HG02623 (cell line): ENCODE results near the gene SLC34A3.
A peak's percentile ranks its signal among the peaks of the same experiment; 100 is the strongest.

Experiments used
- ATAC-seq: cut with Tn5 transposase; IDR thresholded peaks from one replicate; pipeline ENCODE4 v1.9.1; 2021; ENCODE audit warnings: moderate library complexity; ENCODE audit not compliant: unreplicated experiment

The SLC34A3 gene

DNA sequence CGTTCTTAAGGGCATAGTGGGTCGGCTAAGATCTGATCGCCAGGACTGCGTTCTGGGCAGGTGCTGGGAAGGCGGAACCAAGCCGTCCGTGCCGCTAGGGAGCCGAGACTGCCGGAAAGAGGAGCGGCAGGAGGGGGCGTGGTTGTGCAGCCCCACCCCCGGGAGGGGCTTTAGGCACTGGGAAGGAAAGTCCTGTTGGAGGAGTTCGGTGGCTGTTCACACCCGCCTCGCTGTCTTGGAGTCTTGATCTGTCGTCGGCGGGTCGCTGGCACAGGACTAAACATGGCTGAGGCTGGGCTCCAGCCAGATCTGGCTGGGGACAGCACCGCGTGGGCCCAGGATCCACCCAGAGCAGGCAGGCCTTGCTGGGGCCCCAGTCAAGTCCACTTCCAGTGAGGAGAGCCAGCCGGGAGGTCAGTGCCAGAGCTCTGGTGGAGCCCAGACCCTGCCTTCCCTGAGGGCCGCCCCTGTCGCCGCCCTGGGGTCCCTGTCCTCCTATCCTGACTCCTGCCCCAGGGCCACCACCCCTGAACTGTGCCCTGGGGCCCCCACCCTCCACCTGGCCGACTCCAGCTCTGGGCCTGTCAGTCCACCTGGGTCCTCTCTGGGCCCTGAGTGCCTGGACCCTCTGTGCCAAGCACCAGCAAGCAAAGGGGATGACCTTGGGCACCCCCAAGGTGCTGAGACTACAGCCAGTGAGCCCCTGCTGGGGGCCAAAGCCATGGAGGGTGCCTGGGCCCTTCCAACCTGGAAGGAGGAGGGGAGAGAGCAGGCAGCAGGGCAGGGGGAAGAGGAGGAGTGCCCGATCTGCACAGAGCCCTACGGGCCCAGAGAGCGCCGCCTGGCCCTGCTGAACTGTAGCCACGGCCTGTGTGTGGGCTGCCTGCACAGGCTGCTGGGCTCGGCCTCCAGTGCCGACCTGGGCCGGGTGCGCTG lies 13.2 kb upstream of the SLC34A3 start:
- no peak for ATAC-seq

- no peak for ATAC-seq
Measured at GRCh38 chr9:137218212-137218753, 12.4 kb upstream of the SLC34A3 start.

- ATAC-seq, result no peak
Measured at GRCh38 chr9:137218754-137219271, 11.9 kb upstream of the SLC34A3 start.

DNA sequence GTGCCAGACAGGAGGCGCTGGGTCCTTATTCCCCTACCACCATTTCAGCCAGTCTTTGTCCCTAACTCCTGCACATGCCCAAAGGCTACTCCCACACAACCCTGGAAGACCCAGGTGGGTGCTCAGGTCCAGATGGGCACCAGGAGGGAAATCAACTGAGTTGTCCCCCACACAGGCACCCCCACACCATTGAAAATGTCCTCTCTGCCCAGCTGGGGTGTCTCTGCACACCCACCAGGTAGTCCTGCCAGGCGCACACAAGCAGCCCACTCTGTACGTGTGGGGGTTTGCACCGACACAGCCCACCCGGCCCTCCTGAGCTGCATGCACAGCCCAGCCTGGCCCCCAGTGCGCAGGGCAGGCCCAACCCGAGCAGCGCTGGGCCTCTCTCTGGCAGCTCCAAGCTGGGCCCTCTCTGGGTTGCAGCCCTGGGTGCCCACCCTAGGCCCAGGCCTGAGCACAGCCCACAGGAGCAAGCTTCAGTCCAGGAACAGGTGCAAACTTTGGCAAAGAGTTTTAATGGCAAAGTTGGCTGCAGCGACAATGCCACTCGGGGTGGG lies 10.9 kb upstream of the SLC34A3 start:
- no peak for ATAC-seq

- ATAC-seq, result no peak
Measured at GRCh38 chr9:137220317-137221094, 10.2 kb upstream of the SLC34A3 start.

GRCh38 chr9:137221095-137221505 lies 9.6 kb upstream of the SLC34A3 start:
- no peak for ATAC-seq

DNA sequence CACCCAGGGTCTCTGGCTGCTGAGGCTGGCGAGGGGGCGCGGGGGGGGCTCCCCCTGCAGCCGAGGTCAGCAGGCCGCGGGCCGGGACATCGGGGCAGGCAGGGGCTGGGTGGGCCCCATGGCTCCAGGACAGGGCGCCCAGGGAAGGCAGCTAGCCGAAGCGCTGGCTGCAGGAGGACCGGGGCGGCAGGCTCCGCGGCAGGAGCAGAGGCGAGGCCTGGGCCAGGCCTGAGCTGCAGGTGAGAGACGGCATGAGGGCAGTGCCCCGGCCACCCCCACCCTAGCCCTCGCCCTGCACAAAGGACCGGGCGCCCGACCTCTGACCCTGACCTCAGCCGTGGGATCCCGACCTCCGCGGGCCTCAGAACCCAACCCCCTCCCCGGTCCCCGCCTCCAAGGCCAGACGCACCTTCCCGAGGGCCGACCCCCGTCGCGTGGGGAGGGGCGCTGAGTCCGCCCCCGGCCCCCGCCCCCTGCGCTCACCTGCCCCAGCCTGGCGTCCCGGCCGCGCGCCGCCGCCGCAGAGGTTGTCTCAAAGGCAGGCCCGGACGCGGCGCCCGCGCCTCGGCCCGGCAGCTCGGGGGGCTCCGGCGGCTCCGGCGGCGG lies 9.1 kb upstream of the SLC34A3 start:
- no peak for ATAC-seq

- no peak for ATAC-seq
Measured at GRCh38 chr9:137222190-137223077, 8.3 kb upstream of the SLC34A3 start, which contains the start of gene RNF208. TSS of gene RNF208 (minus strand) at chr9:137222240. CDS start at chr9:137221212, 1,028 bp downstream.

DNA sequence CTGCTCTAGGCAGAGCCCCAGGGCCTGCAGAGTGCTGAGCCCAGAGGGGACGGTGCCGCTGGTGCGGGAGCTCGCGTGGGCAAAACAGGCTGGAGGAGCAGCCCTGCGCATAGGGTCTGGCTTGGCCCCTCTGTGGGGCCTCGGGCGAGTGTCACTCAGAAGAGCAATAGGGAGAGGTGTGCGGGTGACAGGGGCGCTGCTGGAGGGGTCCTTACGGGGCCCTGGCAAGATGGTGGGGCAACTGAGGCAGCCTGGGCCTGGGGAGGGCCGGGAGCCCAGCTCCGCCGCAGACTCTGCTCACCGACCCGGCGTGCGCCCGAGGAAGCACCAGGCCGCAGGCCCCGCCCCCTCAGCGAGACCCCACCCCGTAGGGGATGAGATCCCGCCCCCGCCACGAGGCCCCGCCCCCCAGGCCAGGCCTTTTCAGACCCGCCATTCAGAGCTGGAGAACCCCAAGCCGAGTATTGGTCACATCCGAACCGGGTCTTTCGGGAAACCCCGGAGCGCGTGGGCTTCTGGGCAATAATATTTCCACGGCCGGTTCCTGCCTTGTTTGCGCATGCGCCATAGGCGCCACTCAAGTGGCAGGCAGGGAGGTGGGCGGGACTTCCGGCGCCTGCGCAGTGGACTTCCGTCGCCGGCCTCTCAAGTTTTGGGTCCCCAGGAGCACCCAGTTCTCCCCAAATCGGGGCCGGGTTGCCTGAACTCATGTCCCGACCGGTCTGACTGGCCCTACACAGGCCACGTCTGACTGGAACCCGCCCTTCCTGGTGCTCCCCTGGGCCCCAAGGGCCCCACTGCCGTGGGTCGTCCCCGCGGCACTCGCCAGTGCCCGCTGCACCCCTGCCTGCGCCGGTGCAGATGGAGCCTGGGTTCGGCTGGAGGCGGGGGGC lies 7.4 kb upstream of the SLC34A3 start:
- ATAC-seq, result peak; percentile 62

GRCh38 chr9:137224830-137225694 lies 5.6 kb upstream of the SLC34A3 start, which contains the start of gene CYSRT1:
TSS of gene CYSRT1 (plus strand) at chr9:137225174. CDS start at chr9:137225622, 448 bp downstream.
- no peak for ATAC-seq

DNA sequence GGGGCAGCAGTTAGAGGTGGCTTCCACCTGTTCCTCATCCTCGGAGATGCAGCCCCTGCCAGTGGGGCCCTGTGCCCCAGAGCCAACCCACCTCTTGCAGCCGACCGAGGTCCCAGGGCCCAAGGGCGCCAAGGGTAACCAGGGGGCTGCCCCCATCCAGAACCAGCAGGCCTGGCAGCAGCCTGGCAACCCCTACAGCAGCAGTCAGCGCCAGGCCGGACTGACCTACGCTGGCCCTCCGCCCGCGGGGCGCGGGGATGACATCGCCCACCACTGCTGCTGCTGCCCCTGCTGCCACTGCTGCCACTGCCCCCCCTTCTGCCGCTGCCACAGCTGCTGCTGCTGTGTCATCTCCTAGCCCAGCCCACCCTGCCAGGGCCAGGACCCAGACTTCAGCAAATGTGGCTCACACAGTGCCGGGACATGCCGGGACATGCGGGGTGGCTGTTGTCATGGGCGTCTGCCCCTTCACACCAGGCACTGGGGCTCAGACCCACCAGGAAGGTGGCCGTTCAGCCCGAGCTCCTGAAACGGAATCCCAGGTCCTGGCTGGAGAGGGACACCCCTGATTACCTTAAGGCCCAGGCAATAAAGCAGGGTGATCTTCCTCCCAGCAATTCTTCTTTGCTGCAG lies 4.9 kb upstream of the SLC34A3 start:
- ATAC-seq, result no peak

- ATAC-seq, result no peak
Measured at GRCh38 chr9:137226338-137227053, 4.2 kb upstream of the SLC34A3 start.

DNA sequence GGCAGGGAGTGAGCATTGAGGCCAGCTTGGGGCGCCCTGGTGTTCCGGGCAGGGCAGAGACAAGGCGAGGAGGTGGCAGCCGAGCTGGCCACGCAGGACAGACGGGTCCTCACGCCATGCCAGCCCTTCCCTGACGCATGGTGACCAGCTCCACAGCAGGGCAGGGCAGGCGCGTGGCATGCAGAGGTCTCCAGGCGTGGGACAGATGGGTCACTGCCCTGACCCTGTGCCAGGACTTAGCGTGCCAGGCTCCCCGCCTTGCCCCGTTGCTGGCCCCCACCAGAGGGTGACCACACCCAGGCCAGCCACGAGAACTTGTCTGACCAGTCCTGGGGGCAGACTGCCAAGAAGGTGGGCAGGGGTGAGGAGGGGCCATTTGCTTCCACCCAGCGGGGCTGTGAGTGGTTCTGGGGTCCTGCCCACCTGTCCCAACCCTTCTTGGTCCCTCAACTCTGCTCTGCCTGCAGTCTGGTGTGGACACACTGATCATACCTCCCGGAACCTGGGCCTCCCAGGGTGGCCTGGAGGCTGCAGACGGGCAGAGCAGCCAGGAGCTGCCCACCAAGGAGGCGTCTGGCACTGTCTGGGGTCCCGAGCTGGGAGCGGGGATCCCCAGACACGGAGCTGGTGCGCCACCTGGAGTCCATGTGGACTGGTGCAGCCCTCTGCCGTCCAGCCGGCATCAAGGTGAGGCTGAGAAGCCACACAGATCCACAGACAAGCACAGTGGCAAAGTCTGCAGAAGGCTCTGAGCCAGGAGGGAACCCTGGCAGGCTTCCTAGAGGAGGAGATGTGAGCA lies 3.4 kb upstream of the SLC34A3 start, which contains the start of gene RNF224:
Gene RNF224 (plus strand): TSS at position 449 of the 799 bp plus-strand sequence. CDS start 834 bp downstream, outside the sequence.
- no peak for ATAC-seq

GRCh38 chr9:137227853-137228505 lies 2.7 kb upstream of the SLC34A3 start:
- no peak for ATAC-seq

- ATAC-seq, result no peak
Measured at GRCh38 chr9:137228506-137228967, 2.2 kb upstream of the SLC34A3 start.
